Ovary (tissue), 3 donors: ENCODE measurements around the gene IL1RAP.

Source experiments
- POLR2A ChIP-seq: fragments of 450-650 bp; IDR thresholded peaks from one replicate; pipeline ENCODE4 v1.6.1; 2017; ENCODE audit warnings: antibody characterized with exemption, mild to moderate bottlenecking, moderate library complexity
- TF ChIP-seq, protein P1 (sequence below), 3 donors: fragments of 450-650 bp in 2 of 3; fragments of 200-600 bp in 1 of 3; IDR thresholded peaks; one replicate each; pipeline versions ENCODE4 v1.5.1 to v1.8.0; 2016 to 2022; ENCODE audit warnings: antibody characterized with exemption in 3 of 3, mild to moderate bottlenecking in 1 of 3
- donor health status: DM: no; HTN: no; CAD: no.

DNA sequence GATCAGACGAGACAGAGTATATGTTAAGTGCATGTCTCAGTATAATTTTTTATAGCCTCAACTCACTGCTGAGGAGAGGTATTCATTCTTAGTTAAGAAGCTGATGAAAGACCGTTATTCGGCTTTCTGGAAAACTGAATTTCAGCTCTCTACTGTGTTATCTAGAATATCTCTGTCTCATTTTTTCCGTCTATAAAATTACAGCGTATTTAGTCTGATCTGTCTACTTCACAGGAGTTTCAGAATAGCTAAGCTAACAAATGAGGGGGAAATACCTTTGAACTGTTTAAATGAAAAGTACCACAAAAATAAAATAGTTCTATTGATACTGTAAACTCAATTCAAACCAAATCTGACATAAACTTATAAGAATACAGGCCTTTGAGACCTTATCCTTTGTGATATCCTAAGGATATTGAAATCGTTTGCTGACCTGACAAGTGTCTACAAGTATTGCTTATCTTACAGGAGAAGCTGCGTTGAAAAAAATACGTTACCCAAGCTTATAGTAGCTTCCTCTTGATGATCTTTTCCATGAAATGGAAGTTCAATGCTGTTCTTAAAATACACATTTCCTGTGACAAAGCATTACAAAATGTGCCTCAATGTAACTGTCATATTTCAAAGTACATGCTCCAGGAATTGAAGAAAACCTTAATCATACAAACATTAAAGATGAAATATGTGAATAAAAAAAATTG lies 104.6 kb downstream of the IL1RAP start:
- TF ChIP-seq, protein P1, sequence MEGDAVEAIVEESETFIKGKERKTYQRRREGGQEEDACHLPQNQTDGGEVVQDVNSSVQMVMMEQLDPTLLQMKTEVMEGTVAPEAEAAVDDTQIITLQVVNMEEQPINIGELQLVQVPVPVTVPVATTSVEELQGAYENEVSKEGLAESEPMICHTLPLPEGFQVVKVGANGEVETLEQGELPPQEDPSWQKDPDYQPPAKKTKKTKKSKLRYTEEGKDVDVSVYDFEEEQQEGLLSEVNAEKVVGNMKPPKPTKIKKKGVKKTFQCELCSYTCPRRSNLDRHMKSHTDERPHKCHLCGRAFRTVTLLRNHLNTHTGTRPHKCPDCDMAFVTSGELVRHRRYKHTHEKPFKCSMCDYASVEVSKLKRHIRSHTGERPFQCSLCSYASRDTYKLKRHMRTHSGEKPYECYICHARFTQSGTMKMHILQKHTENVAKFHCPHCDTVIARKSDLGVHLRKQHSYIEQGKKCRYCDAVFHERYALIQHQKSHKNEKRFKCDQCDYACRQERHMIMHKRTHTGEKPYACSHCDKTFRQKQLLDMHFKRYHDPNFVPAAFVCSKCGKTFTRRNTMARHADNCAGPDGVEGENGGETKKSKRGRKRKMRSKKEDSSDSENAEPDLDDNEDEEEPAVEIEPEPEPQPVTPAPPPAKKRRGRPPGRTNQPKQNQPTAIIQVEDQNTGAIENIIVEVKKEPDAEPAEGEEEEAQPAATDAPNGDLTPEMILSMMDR (IDR thresholded peaks at IDR 0.05) = no peak
- no peak for TF ChIP-seq POLR2A
